ENCODE results near the gene DDX55. TPM values are rescaled to one million over a fixed set of nuclear protein-coding genes. Genes with fewer than 3 reads are reported as not detected.
A peak's percentile ranks its signal among the peaks of the same experiment; 100 is the strongest.

The DDX55 gene
- total and polyA plus RNA-seq, 2 of the 13 experiments (the other 11 are each of a cell fraction or from before 2014, with no cell fraction given), result 22.2 to 37.0 TPM

DNA sequence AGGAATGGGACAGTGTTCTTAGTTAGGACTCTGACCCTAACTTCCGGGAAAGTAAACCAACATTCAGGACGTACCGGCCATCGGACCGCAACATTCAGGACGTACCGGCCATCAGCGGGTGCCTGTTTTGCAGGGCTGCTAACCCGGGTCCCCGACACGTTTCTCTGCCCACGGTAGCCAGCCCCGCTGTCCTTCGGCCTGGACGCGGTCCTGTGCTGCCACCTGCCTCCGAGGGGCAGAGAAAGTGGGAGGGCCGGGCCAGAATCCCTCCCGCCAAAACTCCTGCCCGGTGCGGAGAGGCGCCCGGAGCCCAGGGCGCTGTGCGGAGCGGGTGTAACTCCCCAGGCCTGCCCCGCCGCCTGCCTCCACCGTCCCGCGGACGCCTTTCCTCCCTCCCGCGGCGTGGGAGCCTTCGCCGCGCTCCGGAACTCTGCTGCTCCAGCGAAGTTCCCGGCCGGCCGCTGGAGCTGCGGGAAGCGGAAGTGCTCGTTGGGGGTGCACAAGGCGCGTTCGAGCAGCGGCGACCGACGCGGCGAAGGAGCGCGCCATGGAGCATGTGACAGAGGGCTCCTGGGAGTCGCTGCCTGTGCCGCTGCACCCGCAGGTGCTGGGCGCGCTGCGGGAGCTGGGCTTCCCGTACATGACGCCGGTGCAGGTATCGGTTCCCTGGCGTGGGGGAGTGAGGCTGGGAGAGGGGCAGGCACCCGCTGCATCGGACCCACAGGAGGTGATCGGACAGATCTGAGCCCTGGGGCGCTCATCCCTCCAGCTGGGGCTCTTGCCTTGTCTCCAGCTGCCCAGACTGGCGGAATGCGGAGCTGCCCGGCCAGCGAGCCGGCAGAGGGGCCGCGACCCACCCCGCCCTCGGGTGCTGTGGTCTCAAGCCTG, at the start of gene DDX55 (continued):
- TF ChIP-seq, protein P1, sequence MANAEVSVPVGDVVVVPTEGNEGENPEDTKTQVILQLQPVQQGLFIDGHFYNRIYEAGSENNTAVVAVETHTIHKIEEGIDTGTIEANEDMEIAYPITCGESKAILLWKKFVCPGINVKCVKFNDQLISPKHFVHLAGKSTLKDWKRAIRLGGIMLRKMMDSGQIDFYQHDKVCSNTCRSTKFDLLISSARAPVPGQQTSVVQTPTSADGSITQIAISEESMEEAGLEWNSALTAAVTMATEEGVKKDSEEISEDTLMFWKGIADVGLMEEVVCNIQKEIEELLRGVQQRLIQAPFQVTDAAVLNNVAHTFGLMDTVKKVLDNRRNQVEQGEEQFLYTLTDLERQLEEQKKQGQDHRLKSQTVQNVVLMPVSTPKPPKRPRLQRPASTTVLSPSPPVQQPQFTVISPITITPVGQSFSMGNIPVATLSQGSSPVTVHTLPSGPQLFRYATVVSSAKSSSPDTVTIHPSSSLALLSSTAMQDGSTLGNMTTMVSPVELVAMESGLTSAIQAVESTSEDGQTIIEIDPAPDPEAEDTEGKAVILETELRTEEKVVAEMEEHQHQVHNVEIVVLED (CRISPR knock-in tag; IDR thresholded peaks at IDR 0.05; ENCODE audit: borderline replicate concordance), result peak; percentile 90
- TF ChIP-seq ZNF773 (CRISPR knock-in tag; IDR thresholded peaks at IDR 0.05; ENCODE audit: borderline replicate concordance) (peak; percentile 55; the same call in 1 of the 2 replicates), ETV6 (CRISPR knock-in tag; conservative IDR thresholded peaks at IDR 0.05) (peak; percentile 96), ZNF879 (CRISPR knock-in tag; IDR thresholded peaks at IDR 0.05) (no peak), SRSF1 (optimal IDR thresholded peaks at IDR 0.05; ENCODE audit: low read depth, low read length) (peak; percentile 47), ZNF30 (CRISPR knock-in tag; IDR thresholded peaks at IDR 0.05) (no peak), ZNF20 (CRISPR knock-in tag; IDR thresholded peaks at IDR 0.05) (no peak), ZNF660 (CRISPR knock-in tag; IDR thresholded peaks at IDR 0.05; ENCODE audit: borderline replicate concordance, low read depth) (no peak), MEF2D (CRISPR knock-in tag; IDR thresholded peaks at IDR 0.05) (peak; percentile 87), SOX5 (CRISPR knock-in tag; IDR thresholded peaks at IDR 0.05; ENCODE audit: borderline replicate concordance) (peak; percentile 50; the same call in 1 of the 2 replicates), SIX1 (CRISPR knock-in tag; IDR thresholded peaks at IDR 0.05; ENCODE audit: borderline replicate concordance) (no peak; the same call in 1 of the 2 replicates), NFKBIZ (CRISPR knock-in tag; IDR thresholded peaks at IDR 0.05) (peak; percentile 26; the same call in 1 of the 2 replicates), MYNN (CRISPR knock-in tag; IDR thresholded peaks at IDR 0.05; ENCODE audit: low read depth) (no peak; the same call in 1 of the 2 replicates)
- TF ChIP-seq, protein P2, sequence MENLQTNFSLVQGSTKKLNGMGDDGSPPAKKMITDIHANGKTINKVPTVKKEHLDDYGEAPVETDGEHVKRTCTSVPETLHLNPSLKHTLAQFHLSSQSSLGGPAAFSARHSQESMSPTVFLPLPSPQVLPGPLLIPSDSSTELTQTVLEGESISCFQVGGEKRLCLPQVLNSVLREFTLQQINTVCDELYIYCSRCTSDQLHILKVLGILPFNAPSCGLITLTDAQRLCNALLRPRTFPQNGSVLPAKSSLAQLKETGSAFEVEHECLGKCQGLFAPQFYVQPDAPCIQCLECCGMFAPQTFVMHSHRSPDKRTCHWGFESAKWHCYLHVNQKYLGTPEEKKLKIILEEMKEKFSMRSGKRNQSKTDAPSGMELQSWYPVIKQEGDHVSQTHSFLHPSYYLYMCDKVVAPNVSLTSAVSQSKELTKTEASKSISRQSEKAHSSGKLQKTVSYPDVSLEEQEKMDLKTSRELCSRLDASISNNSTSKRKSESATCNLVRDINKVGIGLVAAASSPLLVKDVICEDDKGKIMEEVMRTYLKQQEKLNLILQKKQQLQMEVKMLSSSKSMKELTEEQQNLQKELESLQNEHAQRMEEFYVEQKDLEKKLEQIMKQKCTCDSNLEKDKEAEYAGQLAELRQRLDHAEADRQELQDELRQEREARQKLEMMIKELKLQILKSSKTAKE (CRISPR knock-in tag; IDR thresholded peaks at IDR 0.05; ENCODE audit: borderline replicate concordance), result peak; percentile 58; the same call in 1 of the 2 replicates
- TF ChIP-seq, protein P3, sequence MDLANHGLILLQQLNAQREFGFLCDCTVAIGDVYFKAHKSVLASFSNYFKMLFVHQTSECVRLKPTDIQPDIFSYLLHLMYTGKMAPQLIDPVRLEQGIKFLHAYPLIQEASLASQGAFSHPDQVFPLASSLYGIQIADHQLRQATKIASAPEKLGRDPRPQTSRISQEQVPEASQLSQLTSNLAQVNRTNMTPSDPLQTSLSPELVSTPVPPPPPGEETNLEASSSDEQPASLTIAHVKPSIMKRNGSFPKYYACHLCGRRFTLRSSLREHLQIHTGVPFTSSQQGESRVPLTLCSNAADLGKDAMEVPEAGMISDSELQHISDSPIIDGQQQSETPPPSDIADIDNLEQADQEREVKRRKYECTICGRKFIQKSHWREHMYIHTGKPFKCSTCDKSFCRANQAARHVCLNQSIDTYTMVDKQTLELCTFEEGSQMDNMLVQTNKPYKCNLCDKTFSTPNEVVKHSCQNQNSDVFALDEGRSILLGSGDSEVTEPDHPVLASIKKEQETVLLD (CRISPR knock-in tag; IDR thresholded peaks at IDR 0.05; ENCODE audit: low read depth), result peak; percentile 85
- TF ChIP-seq, protein P4, sequence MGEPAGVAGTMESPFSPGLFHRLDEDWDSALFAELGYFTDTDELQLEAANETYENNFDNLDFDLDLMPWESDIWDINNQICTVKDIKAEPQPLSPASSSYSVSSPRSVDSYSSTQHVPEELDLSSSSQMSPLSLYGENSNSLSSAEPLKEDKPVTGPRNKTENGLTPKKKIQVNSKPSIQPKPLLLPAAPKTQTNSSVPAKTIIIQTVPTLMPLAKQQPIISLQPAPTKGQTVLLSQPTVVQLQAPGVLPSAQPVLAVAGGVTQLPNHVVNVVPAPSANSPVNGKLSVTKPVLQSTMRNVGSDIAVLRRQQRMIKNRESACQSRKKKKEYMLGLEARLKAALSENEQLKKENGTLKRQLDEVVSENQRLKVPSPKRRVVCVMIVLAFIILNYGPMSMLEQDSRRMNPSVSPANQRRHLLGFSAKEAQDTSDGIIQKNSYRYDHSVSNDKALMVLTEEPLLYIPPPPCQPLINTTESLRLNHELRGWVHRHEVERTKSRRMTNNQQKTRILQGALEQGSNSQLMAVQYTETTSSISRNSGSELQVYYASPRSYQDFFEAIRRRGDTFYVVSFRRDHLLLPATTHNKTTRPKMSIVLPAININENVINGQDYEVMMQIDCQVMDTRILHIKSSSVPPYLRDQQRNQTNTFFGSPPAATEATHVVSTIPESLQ (CRISPR knock-in tag; conservative IDR thresholded peaks at IDR 0.05), result no peak
- TF ChIP-seq, protein P5, sequence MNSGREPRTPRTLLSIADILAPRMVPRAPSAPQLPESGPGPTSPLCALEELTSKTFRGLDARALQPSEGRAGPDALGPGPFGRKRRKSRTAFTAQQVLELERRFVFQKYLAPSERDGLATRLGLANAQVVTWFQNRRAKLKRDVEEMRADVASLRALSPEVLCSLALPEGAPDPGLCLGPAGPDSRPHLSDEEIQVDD (CRISPR knock-in tag; IDR thresholded peaks at IDR 0.05; ENCODE audit: borderline replicate concordance), result no peak
- TF ChIP-seq, protein P6, sequence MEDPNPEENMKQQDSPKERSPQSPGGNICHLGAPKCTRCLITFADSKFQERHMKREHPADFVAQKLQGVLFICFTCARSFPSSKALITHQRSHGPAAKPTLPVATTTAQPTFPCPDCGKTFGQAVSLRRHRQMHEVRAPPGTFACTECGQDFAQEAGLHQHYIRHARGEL (CRISPR knock-in tag; IDR thresholded peaks at IDR 0.05), result peak; percentile 67; the same call in 1 of the 2 replicates

Data from HepG2 (cell line).